ENCODE measurements around the gene CDH4. TPM values are rescaled to one million over a fixed set of nuclear protein-coding genes. Genes with fewer than 3 reads are reported as not detected.

Gene CDH4
- total RNA-seq, 1 experiment from 2014 or later: 5.3 TPM

DNA sequence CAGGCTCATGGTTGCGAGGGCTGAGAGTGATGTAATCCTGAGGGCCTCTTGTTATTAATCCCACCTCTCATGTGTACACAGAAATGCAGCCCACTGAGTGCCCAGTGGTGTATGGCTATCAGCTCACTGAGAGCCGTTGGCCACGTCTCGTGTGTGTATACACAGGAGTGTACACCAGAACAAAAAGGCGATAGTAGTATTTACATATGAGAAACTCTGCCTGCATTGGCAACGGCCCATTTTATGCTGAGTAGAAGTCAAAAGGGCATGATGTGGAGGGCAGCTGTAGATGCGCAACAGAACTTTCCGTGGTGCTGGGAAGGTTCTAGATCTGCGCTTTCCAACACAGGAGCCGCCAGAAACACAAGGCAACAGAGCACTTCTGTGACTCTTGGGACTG is 28.9 kb upstream of the CDH4 start:
- no peak for ATAC-seq
- no peak for DNase-seq (ENCODE audit: low spot score)
- Mint-ChIP-seq H3K4me3 (no peak overlapping the region), H3K27me3 (ENCODE audit: low read depth) (peaks cover 95% of the 10 kb centered on the region), H3K4me1 (no peaks in the 10 kb centered on the region), H3K27ac (no peak overlapping the region), H3K9me3 (peaks cover 10% of the 10 kb centered on the region), H3K36me3 (peaks cover 4% of the 10 kb centered on the region; the same call in 1 of the 2 replicates)
- POLR2A ChIA-PET: no interaction called here
- CTCF ChIA-PET: interaction anchor here (0.7 kb wide), 1 partner anchor 31 kb away, joined by 3 read pairs; no protein-coding TSS in a partner anchor
- no peak for TF ChIP-seq FOXP1 (CRISPR knock-in tag; IDR thresholded peaks at IDR 0.05; ENCODE audit: borderline replicate concordance)

DNA sequence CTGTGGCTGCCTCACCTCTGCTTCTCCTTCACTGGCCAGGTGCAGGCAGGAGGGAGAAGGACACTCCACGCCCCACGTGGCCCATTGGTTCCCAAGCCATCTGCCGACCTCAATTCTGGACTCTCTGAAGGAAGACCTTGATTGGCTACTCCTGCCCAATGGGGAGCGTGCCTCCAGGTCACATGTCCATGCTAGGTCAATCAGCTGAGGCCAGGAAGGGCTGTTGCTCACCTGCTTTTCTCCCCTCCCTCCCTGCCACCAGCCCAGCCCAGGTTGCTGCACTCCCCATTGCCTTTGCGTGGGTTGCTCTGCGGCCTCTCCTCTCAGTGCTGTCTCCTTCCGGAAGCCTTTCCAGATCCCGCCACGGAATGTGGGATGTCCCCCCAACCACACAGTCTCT is 21.9 kb upstream of the CDH4 start:
- peaks cover 16% of the 10 kb centered on the region for H3K36me3 Mint-ChIP-seq
- H3K4me3 Mint-ChIP-seq: no peak overlapping the region
- POLR2A ChIA-PET: no interaction called here
- CTCF ChIA-PET: interaction anchor here (2.0 kb wide), 1 partner anchor 378 kb away, joined by 12 read pairs; no protein-coding TSS in a partner anchor
- ATAC-seq (no peak), DNase-seq (ENCODE audit: low spot score) (no peak)
- no peak overlapping the region for H3K27ac Mint-ChIP-seq
- TF ChIP-seq MYBL2 (CRISPR knock-in tag; IDR thresholded peaks at IDR 0.05) (no peak), SOX15 (CRISPR knock-in tag; IDR thresholded peaks at IDR 0.05) (no peak), ZNF138 (CRISPR knock-in tag; conservative IDR thresholded peaks at IDR 0.05) (no peak), KAT7 (CRISPR knock-in tag; IDR thresholded peaks at IDR 0.05; ENCODE audit: borderline replicate concordance) (no peak), ELF4 (CRISPR knock-in tag; IDR thresholded peaks at IDR 0.05; ENCODE audit: low read depth) (no peak), USF2 (CRISPR knock-in tag; IDR thresholded peaks at IDR 0.05) (peak; percentile 60), USF1 (CRISPR knock-in tag; IDR thresholded peaks at IDR 0.05) (0 out of 2 replicates have a peak, but pooled peaks have one; percentile 23)
- TF ChIP-seq, protein P1, sequence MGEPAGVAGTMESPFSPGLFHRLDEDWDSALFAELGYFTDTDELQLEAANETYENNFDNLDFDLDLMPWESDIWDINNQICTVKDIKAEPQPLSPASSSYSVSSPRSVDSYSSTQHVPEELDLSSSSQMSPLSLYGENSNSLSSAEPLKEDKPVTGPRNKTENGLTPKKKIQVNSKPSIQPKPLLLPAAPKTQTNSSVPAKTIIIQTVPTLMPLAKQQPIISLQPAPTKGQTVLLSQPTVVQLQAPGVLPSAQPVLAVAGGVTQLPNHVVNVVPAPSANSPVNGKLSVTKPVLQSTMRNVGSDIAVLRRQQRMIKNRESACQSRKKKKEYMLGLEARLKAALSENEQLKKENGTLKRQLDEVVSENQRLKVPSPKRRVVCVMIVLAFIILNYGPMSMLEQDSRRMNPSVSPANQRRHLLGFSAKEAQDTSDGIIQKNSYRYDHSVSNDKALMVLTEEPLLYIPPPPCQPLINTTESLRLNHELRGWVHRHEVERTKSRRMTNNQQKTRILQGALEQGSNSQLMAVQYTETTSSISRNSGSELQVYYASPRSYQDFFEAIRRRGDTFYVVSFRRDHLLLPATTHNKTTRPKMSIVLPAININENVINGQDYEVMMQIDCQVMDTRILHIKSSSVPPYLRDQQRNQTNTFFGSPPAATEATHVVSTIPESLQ (CRISPR knock-in tag; IDR thresholded peaks at IDR 0.05): no peak
- TF ChIP-seq, protein P2, sequence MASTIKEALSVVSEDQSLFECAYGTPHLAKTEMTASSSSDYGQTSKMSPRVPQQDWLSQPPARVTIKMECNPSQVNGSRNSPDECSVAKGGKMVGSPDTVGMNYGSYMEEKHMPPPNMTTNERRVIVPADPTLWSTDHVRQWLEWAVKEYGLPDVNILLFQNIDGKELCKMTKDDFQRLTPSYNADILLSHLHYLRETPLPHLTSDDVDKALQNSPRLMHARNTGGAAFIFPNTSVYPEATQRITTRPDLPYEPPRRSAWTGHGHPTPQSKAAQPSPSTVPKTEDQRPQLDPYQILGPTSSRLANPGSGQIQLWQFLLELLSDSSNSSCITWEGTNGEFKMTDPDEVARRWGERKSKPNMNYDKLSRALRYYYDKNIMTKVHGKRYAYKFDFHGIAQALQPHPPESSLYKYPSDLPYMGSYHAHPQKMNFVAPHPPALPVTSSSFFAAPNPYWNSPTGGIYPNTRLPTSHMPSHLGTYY (CRISPR knock-in tag; IDR thresholded peaks at IDR 0.05): no peak
- TF ChIP-seq, protein P3, sequence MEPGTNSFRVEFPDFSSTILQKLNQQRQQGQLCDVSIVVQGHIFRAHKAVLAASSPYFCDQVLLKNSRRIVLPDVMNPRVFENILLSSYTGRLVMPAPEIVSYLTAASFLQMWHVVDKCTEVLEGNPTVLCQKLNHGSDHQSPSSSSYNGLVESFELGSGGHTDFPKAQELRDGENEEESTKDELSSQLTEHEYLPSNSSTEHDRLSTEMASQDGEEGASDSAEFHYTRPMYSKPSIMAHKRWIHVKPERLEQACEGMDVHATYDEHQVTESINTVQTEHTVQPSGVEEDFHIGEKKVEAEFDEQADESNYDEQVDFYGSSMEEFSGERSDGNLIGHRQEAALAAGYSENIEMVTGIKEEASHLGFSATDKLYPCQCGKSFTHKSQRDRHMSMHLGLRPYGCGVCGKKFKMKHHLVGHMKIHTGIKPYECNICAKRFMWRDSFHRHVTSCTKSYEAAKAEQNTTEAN (CRISPR knock-in tag; IDR thresholded peaks at IDR 0.05): no peak
- TF ChIP-seq, protein P4, sequence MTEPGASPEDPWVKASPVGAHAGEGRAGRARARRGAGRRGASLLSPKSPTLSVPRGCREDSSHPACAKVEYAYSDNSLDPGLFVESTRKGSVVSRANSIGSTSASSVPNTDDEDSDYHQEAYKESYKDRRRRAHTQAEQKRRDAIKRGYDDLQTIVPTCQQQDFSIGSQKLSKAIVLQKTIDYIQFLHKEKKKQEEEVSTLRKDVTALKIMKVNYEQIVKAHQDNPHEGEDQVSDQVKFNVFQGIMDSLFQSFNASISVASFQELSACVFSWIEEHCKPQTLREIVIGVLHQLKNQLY (CRISPR knock-in tag; IDR thresholded peaks at IDR 0.05): no peak
- TF ChIP-seq, protein P5, sequence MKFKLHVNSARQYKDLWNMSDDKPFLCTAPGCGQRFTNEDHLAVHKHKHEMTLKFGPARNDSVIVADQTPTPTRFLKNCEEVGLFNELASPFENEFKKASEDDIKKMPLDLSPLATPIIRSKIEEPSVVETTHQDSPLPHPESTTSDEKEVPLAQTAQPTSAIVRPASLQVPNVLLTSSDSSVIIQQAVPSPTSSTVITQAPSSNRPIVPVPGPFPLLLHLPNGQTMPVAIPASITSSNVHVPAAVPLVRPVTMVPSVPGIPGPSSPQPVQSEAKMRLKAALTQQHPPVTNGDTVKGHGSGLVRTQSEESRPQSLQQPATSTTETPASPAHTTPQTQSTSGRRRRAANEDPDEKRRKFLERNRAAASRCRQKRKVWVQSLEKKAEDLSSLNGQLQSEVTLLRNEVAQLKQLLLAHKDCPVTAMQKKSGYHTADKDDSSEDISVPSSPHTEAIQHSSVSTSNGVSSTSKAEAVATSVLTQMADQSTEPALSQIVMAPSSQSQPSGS (CRISPR knock-in tag; IDR thresholded peaks at IDR 0.05; ENCODE audit: borderline replicate concordance, low read depth): no peak
- peaks cover 29% of the 10 kb centered on the region for H3K9me3 Mint-ChIP-seq
- H3K27me3 Mint-ChIP-seq (ENCODE audit: low read depth): peaks cover 78% of the 10 kb centered on the region
- H3K4me1 Mint-ChIP-seq: peaks cover 3% of the 10 kb centered on the region

DNA sequence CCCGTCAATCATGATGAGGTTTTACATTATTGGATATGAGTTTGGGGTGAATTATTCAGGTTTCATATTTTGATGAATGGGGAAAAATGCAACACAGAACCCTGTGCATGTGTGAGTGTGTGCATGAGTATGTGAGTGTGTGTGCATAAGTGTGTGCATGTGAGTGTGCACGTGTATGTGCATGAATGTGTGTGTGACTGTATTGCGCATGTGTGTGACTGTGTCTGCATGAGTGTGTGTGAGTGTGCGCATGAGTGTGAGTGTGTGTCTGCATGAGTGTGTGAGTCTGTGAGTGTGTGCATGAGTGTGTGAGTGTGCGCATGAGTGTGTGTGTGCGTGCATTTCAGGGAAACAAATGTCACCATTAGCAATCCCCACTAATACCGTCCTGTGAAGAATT is 18.5 kb upstream of the CDH4 start:
- Mint-ChIP-seq H3K9me3 (peaks cover 30% of the 10 kb centered on the region), H3K27ac (no peak overlapping the region), H3K36me3 (peaks cover 16% of the 10 kb centered on the region), H3K4me1 (peaks cover 18% of the 10 kb centered on the region), H3K27me3 (ENCODE audit: low read depth) (peaks cover 76% of the 10 kb centered on the region), H3K4me3 (no peak overlapping the region)
- ChIA-PET CTCF (no interaction called here), POLR2A (no interaction called here)
- DNase-seq (ENCODE audit: low spot score) (no peak), ATAC-seq (no peak)
- TF ChIP-seq, protein P6, sequence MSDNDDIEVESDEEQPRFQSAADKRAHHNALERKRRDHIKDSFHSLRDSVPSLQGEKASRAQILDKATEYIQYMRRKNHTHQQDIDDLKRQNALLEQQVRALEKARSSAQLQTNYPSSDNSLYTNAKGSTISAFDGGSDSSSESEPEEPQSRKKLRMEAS (CRISPR knock-in tag; IDR thresholded peaks at IDR 0.05): no peak
- TF ChIP-seq, protein P3 (CRISPR knock-in tag; IDR thresholded peaks at IDR 0.05): 0 out of 2 replicates have a peak, but pooled peaks have one; percentile 33
